ENCODE data around the gene PGM2. TPM values are rescaled to one million over a fixed set of nuclear protein-coding genes. Genes with fewer than 3 reads are reported as not detected.

PGM2 gene
- total RNA-seq, 2 donors from 2014 or later, result 20.3 to 24.2 TPM

DNA sequence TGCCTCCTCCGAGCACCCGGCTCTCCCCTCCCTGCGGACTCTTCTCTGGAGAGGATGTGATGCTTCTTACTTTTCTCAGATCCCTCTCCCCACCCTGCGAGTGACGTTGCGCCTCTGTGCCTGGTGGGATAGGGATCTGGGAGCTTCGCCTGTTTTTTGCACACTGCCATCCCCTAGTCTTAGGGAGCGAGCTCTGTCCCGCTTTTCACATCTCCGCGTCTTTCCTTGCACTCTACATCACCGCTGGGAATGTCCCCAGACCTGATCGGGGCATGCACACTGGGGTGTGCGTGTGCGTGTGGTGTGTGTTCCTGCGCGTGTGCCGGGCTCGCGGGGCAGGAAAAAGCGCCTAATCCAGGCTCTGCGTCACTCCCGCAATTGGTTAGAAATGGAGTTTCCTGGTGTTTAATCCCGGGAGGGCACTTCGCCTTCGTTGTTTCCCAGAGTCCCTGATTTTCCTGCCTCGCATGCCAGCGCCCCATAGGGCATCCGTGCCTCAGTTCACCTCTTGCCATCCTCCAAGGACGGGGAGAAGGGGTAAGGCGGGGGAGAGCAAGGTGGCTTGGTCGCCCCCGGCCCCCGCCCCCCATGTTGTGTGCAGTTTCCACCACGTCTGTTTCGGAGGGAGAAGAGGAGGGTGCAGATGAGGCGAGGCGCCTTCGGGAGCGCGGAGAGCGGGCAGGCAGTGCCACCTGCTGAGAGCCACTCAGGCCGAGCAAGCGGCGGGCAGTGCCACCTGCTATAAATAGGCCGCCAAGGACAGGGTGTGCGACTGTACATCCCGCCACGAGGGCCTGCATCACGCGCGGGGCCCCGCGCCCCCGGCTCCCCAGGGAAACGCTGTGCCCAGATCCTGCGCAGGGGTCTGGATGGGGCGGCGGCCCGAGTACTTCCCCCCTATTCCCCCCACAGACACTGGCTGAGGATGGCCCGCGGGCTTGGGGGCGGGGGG lies 63.6 kb downstream of the PGM2 start:
- peak; percentile 86 for DNase-seq (ENCODE audit: low spot score)
- intact Hi-C loops (cut with DNase I), result loop anchor here (5.0 to 10.0 kb wide), 3 partner anchors 65 to 85 kb away; partner anchors contain the start of gene PGM2 (in 1 of the 2)

DNA sequence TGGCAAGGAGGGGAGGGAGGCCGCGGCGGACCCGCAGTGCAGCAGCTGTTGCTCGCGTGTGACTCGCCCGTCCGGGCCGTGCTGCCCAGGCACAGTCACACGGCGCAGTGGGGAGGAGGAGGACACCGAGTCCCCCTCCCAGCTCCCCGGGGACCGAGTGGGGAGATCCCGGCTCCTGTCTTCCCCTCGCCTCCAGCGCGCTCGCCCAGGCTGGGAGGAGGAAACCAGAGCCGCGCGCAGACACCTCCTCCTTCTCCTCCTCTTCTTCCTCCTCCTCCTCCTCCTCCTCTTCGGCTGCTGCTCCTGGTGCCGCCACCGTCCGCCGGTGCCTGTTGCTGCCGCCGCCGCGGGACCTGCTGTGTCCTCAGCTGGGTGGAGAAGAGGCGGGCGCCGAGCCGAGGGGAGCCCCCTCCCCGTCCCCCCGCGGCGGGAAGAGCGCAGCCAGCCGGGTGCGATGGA lies 64.3 kb downstream of the PGM2 start, which contains the start of gene TBC1D1:
TSS of gene TBC1D1 (plus strand) at position 284 of the 459 bp plus-strand sequence. CDS start 11,012 bp downstream, outside the sequence.
- peak; percentile 89 for DNase-seq (ENCODE audit: low spot score)
- intact Hi-C loops (cut with DNase I), result loop anchor here (5.0 to 10.0 kb wide), 3 partner anchors 66 to 84 kb away; partner anchors contain the start of gene PGM2 (in 1 of the 2)

DNA sequence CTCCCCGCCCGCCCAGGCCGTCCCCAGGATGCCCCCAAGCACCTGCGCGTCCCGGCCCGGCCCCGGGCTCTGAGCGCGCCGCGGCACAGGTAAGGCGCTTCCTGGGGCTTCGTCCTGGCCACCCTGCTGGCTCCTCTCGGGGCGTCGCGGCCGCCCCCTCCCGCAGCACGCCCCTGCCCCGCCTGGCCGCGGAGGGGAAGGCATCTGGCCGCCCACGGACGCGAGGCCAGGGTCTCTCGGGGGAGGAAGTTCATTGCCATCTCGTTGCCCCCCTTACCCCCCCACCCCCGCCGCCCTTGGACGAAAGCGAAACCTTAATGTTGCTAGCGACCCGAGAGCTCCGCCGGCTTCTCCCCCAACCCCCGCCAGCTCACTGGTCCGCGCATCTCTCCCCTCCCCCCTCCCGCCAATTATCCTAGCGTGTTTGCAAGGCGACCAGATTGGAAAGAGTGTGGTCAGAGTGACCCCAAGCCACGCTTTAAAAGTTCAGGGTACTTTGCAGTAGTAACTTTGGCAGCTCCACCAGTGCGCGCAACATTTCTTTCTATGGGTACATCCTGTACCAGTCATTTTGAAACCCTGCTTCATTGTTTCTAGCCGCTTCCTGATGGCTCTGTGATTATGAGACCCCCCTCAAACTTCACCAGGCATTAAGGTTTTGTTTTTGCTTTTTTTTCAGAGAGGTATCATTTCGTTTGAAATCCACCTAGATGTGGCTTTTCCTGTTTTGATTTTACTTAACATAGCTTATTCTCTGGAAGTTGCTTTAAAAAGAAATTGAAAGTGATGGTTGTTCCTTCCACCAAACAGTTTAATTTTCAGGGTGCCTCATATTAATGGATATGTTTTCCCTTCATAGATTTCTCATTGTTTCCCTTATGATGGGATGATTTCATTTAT lies 65.0 kb downstream of the PGM2 start:
- intact Hi-C loops (cut with DNase I), result loop anchor here (5.0 to 10.0 kb wide), 3 partner anchors 67 to 83 kb away; partner anchors contain the start of gene PGM2 (in 1 of the 2)
- DNase-seq (ENCODE audit: low spot score), result peak; percentile 82

DNA sequence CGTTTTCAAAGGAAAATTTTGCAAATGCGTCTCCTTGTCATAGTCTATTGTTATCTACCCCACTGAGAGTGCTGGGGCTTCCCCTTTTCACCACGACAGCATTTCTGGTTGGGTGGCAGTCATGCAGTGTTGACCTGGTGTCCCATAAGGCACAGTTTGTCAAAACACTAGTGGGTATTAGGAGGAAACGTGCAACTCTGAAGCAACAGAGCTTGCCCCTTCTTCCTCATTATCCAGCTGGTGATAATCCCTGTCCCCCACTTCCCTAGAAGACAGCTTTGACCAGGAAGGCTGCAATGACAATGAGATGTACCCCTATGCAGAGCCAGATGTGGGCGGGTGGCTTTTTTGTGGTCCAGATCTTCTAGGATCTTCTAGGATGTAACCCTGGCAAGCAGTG lies 66.2 kb downstream of the PGM2 start:
- no peak for DNase-seq (ENCODE audit: low spot score)

DNA sequence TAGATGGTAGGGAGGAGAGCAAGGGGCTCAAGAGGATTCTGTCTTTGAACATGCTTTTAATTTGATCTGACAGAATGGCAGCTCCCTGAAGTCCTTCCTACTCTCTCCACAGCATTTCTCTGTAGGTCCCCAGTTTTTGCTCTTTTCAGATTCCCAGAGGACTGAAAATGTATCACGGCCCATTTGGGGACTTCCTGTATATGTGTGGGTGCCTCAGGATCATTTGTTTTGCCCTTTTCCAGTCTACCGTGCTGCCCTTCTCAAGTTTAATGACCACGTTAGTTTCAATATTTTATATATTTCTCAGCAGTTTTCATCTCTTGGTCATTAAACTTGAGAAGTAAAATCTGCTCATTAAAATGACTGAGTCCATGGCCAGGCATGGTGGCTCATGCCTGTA lies 66.7 kb downstream of the PGM2 start:
- intact Hi-C loops (cut with DNase I), result loop anchor here (5.0 to 10.0 kb wide), 3 partner anchors 68 to 82 kb away; partner anchors contain the start of gene PGM2 (in 1 of the 2)
- DNase-seq (ENCODE audit: low spot score), result no peak

More for the DNA sequence above, 66.2 kb downstream of the PGM2 start:
- intact Hi-C loops (cut with DNase I), result loop anchor here (5.0 to 10.0 kb wide), 3 partner anchors 68 to 82 kb away; partner anchors contain the start of gene PGM2 (in 1 of the 2)

DNA sequence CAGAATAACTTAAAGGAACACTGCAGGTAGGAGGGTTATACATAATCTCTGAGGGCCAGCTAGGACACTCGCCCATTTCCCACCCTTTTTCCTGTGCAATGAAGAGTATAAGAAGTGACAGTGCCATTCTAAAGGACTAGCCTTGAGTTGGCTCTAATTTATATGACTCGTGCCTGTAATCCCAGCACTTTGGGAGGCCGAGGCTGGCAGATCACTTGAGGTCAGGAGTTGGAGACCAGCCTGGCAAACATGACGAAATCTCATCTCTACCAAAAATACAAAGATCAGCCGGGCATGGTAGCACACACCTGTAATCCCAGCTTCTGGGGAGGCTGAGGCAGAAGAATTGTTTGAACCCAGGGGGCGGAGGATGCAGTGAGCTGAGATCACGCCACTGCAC lies 68.8 kb downstream of the PGM2 start:
- no peak for DNase-seq (ENCODE audit: low spot score)
- intact Hi-C loops (cut with DNase I), result loop anchor here (10.0 kb wide), 2 partner anchors 70 to 80 kb away; partner anchors contain the start of gene PGM2 (in 1 of the 2)

DNA sequence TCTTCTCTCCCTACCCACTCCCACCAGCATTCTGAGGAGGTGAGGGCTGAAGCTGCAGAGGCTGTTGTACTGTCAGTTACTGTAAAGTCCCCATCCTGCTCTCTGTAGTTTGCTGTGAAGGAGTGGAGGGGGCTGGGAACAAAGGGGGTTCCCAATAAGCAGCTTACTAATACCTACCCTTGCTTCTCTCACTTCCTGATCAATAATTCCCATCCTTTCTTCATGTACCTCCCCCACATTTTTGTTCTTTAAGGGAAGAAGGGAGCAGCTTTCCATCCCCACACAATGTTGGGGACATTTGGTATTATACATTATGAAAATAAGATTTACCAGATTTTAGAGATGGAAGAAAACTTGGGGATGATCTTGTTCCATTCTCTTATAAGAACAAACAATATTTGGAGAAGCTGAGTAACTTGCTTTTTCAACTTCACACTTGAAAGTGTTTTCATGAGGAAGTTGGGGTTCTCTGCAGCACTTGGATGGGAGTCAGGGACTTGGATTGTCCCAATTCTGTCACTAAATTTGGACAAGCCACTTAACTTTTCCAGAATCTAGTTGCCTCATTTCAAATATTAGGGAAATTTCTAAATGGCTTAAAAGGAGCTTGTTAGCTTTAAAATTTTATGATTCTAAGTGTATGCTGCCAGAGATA lies 69.8 kb downstream of the PGM2 start:
- intact Hi-C loops (cut with DNase I), result loop anchor here (1.0 to 10.0 kb wide), 3 partner anchors 37 to 78 kb away; partner anchors contain the start of gene PGM2 (in 1 of the 2)
- no peak for DNase-seq (ENCODE audit: low spot score)

DNA sequence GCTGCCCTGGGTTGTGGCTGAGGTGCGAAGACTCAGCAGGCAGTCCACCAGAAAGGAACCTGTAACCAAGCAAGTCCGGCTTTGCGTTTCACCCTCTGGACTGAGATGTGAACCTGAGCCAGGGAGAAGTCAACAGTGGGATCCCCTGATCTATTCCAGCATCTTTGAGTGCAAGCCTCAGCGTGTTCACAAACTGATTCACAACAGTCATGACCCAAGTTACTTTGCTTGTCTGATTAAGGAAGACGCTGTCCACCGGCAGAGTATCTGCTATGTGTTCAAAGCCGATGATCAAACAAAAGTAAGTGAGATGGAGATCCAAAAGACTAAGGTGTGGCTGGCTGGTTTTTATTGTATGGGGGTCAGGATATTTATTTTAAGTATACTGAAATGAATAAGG lies 75.7 kb downstream of the PGM2 start:
- no peak for DNase-seq (ENCODE audit: low spot score)
- intact Hi-C loops (cut with DNase I), result no loop called here

DNA sequence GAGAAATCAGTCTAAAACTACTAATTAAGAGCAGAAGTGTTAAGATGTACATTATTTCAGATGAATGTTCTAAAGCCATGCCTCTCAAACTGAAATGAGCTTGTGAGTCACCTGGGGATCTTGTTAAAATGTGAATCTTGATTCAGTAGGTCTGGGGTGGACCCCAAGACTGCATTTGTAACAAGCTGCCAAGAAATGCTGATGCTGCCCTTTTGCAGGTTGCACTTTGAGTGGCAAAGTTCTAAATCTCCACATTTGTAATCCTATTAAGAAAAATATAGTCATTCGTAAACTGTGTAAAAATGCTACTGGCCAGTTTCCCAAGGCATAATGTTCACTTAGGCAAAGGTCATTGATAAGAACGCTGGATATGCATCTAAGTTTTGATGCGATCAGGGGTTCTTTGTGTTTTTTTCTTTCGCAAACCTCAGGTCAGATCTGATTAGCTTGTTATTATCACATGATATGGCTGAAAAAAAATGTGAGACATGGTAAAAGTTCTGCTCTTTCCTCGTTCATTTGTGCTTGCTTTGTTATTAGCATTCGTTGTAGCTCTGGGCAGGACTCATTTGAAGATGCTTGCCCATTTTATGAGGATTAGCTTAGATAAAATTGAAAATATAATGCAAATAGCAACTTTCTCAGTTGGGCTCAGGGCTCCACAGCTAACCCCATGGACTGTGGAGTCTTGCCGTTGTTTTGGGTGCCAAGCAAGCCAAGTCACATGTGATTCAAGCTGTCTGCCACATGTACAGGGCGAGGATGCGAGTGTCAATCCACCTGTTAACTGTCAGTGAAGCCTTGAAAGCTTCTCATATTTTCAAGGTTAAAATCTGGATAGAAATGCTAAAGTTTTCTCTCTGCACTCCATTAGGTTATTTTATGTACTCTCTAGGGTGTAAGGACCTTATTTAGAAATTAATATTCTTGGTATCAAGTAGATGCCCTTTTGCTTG lies 76.5 kb downstream of the PGM2 start:
- intact Hi-C loops (cut with DNase I), result no loop called here
- DNase-seq (ENCODE audit: low spot score), result no peak

DNA sequence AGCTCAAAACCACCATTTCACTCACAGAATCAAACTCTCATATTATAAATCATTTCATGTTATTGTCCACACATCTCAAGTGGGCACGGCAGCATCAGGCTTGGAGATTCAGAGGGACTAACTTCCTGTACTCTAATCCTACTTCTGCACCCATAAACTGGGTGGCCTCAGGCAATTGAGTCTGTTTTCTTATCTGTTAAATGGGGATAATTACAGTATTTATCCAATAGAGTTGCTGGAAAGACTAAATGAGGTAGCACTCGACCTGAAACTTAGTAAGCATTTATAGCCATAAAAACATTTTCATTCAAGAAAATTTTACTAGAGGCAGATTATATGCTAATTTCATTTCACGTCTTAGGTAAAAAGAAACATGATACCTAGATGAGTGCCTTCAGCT lies 77.4 kb downstream of the PGM2 start:
- intact Hi-C loops (cut with DNase I), result no loop called here
- DNase-seq (ENCODE audit: low spot score), result no peak

DNA sequence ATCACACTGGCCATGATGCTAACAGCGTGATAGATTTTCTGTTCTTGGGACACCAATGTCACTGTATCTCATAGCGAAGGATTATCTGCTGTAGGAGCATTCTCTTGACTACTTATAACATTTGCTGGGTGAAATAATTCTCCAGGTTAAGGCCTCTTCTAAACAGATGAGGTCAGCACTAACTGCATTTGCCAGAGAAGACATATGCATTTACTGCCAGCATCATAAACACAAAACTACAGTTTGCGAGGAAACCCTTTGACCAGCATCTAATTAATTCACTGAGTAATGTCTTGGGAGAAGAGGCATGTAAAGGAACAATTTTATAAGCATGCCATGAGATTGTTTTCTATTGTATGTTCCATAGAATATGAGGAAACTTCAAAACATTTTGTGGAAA lies 78.3 kb downstream of the PGM2 start:
- DNase-seq (ENCODE audit: low spot score), result no peak

DNA sequence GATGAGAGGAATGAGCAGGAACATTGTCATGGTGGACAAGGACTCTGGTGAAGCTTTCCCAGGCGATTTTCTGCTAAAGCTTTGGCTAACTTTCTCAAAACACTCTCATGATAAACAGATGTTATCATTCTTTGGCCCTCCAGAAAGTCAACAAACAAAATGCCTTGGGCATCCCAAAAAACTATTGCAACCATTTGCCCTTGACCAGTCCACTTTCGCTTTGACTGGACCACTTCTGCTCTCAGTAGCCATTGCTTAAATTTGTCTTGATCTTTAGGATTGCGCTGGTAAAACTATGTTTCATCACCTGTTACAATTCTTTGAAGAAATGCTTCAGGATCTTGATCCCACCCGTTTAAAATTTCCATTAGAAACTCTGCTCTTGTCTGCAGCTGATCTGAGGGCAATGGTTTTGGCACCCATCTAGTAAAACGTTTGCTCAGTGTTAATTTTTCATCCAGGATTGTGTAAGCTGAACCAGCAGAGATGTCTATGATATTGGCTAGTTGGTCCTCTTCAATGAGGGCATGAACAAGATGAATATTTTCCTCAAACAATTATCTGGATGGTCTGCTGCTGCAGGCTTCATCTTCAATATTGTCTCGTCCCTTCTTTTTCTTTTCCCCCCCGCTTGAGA lies 79.2 kb downstream of the PGM2 start:
- intact Hi-C loops (cut with DNase I), result no loop called here
- DNase-seq (ENCODE audit: low spot score), result no peak

More for the DNA sequence above, 78.3 kb downstream of the PGM2 start:
- intact Hi-C loops (cut with DNase I), result no loop called here

DNA sequence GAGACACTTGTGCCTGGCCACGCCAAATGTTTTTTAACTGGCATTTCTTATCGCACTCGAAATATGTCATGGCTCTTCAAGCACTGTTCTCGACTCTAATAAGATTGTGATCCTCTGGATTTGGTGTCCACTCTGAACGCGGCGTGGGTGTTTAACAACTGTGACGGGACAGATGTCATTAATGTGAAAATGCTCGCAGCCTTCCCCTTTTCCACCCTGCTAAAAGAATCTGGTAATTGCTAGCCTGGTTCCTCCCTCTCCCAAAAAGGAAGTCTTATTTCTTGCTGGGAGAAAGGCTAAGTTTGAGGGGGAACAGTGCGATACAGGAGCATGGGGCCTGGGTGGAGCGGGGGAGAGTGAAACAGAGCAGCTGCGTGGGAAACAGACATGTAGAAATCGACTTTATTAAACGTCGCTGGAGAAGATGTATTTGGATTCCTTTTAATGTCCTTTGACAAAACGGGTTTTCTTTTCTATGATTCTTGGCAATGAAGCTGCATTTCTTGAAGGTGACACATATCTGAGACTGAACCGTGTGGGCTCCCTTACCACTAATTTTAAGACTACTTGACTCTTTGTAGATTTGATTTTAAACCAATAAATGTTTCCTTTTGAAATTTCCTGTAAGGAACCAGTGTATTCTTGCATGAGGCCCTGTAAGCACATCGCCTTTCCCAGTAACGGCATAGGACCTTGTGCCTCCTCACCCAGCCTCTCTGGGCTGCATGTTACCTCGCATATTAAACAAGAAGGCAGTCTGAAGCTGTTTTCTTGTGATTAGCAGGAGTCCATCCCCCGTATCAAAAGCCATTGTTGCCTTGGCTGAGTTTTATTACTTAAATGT lies 82.2 kb downstream of the PGM2 start:
- DNase-seq (ENCODE audit: low spot score), result no peak
- intact Hi-C loops (cut with DNase I), result no loop called here

DNA sequence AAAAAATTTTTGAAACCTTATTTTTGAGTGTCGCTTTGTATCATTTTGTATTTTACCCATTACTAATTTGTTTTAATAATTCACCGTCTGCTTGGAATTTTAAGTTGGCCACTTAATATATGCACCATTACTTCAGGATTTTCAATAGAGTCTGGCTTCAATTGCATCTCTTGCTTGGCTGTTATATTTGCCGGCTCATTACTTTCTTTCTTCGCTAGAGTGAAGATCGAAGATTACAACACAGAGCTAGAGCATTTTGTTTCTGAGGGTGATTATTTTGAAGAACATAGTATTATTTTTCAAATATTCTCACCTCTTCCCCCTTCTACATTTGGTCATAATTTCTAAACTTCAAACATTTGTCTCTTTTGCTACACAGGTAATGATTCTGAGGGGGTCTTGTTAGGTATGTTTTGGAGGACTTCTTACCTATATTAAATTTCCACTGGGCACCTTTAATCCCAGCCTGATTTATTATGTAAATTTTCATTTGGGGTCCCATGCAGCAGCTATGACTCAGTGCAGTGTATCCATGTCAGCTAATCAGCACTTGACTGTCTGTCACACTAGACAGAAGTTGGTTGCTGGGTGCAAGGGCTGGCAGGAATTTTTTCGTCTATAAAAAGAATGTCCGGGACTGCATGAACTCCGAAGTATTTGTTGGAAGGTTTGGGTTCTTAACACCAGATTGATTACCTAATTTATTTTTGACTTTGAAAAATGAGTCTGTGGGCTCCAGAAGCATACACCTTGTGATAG lies 83.0 kb downstream of the PGM2 start:
- intact Hi-C loops (cut with DNase I), result no loop called here
- no peak for DNase-seq (ENCODE audit: low spot score)

DNA sequence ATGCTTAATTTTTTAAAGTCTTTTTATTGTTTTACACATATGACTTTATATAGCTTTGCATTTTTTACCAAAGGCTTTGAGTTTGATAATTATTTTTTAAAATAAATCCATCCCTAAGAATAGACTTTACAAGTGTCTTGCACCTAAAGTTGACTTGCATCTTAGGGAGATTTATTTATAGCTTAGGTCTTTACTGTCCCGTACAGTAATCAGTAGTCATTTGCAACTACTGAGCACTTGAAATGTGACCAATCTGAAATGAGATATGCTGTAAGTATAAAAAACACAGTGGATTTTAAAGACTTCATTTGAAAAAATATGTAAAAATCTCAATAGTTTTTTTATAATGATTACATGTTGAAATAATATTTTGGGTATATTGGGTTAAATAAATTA lies 83.6 kb downstream of the PGM2 start:
- intact Hi-C loops (cut with DNase I), result no loop called here
- DNase-seq (ENCODE audit: low spot score), result no peak

Data from posterior vena cava (tissue), 2 donors.